OCI-LY7 (cell line): ENCODE measurements around the gene ARPC5.

Source experiments
- EZH2phosphoT487 ChIP-seq: fragments of 200-600 bp; sonication (generic); IDR thresholded peaks from 2 replicates; pipeline ENCODE4 v1.6.1; 2018; ENCODE audit warnings: low read depth, borderline replicate concordance, mild to moderate bottlenecking, mixed run types, antibody characterized with exemption, low read length, moderate library complexity, mixed read lengths
- TF ChIP-seq, protein P1 (sequence below): fragments of 200-600 bp; sonication (generic); conservative IDR thresholded peaks from 2 replicates; pipeline ENCODE4 v1.5.1; 2014; ENCODE audit warnings: mild to moderate bottlenecking, antibody characterized with exemption, low read length, moderate library complexity, mixed read lengths

- TF ChIP-seq, protein P1, sequence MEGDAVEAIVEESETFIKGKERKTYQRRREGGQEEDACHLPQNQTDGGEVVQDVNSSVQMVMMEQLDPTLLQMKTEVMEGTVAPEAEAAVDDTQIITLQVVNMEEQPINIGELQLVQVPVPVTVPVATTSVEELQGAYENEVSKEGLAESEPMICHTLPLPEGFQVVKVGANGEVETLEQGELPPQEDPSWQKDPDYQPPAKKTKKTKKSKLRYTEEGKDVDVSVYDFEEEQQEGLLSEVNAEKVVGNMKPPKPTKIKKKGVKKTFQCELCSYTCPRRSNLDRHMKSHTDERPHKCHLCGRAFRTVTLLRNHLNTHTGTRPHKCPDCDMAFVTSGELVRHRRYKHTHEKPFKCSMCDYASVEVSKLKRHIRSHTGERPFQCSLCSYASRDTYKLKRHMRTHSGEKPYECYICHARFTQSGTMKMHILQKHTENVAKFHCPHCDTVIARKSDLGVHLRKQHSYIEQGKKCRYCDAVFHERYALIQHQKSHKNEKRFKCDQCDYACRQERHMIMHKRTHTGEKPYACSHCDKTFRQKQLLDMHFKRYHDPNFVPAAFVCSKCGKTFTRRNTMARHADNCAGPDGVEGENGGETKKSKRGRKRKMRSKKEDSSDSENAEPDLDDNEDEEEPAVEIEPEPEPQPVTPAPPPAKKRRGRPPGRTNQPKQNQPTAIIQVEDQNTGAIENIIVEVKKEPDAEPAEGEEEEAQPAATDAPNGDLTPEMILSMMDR = no peak
- no peak for TF ChIP-seq EZH2phosphoT487
Observed at GRCh38 chr1:183577897-183578465, 57.6 kb downstream of the ARPC5 start.
